ENCODE data around the gene PLCH1.
"Not testable (repeated sequence)": the region's sequence is repeated elsewhere in the genome, so short reads cannot be mapped to it uniquely, and the experiment has no call there.

PLCH1 gene

DNA sequence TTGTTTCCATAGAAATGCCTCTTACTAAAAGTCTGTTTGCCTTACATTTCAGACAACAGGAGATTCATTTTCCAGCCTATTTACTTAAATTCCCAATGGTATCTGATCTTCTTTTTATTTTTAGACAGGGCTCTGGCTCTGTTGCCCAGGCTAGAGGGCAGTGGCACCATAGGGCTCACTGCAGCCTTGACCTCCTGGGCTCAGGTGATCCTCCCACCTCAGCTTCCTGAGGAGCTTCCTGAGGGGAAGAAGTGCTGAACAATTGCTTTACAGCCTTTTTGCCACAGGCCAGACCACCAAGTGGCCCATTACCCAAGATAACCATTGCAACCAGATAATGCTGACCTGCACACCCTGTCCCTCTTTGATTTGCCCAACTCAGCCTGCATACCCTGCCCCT, 126.3 kb downstream of the PLCH1 start:
- H3K4me3 ChIP-seq (replicated peaks in 1 of 2; ENCODE audit: low read depth in 2 of 2, low read length in 2 of 2) = no peak overlapping the region
- TF ChIP-seq, protein P1, sequence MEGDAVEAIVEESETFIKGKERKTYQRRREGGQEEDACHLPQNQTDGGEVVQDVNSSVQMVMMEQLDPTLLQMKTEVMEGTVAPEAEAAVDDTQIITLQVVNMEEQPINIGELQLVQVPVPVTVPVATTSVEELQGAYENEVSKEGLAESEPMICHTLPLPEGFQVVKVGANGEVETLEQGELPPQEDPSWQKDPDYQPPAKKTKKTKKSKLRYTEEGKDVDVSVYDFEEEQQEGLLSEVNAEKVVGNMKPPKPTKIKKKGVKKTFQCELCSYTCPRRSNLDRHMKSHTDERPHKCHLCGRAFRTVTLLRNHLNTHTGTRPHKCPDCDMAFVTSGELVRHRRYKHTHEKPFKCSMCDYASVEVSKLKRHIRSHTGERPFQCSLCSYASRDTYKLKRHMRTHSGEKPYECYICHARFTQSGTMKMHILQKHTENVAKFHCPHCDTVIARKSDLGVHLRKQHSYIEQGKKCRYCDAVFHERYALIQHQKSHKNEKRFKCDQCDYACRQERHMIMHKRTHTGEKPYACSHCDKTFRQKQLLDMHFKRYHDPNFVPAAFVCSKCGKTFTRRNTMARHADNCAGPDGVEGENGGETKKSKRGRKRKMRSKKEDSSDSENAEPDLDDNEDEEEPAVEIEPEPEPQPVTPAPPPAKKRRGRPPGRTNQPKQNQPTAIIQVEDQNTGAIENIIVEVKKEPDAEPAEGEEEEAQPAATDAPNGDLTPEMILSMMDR (IDR thresholded peaks at IDR 0.05; ENCODE audit: low read depth, low read length) = no peak
- no peak for DNase-seq (ENCODE audit: low read depth in 2 of 2)

DNA sequence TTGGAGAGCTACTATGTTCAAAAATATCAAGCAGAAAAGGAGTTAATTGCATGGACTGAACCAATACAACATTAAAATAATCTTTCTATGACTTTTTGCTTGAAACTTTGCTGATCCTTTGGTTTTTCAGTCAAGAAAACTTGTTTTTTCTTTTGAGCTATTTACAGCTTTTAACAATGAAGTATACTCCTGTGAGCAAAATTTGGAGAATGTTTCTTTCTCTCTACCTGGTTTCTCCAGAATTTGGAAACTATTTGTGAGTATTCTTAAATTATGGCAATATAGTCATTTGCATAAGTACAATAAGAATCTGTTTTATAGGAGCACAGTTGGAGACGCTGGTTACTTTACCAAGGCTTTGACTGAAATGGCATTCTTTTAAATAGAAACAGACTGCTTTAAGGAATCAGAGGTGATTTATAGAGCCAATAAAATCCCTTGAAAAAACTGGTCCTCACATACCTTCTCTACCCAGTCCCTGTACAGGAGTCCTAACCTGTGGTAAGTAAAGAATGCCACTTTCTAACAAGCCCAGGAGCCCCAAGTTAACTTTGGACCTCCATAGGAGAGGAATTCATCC, 127.4 kb downstream of the PLCH1 start:
- TF ChIP-seq, protein P1 (IDR thresholded peaks at IDR 0.05; ENCODE audit: low read depth, low read length) = no peak
- DNase-seq (ENCODE audit: low read depth in 2 of 2) = no peak
- no peak overlapping the region for H3K4me3 ChIP-seq (replicated peaks in 1 of 2; ENCODE audit: low read depth in 2 of 2, low read length in 2 of 2)

DNA sequence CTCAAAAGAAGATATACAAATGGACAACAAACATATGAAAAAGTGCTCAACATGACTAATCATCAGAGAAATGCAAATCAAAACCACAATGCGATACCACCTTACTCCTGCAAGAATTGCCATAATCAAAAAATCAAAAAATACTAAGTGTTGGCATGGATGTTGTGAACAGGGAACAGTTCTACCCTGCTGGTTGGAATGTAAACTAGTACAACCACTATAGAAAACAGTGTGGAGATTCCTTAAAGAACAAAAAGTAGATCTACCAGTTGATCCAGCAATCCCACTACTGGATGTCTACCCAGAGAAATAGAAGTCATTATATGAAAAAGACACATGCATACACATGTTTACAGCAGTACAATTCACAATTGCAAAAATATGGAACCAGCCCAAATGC, 129.7 kb downstream of the PLCH1 start:
- H3K4me3 ChIP-seq (replicated peaks in 1 of 2; ENCODE audit: low read depth in 2 of 2, low read length in 2 of 2); DNase-seq (ENCODE audit: low read depth in 2 of 2): not testable (repeated sequence)

DNA sequence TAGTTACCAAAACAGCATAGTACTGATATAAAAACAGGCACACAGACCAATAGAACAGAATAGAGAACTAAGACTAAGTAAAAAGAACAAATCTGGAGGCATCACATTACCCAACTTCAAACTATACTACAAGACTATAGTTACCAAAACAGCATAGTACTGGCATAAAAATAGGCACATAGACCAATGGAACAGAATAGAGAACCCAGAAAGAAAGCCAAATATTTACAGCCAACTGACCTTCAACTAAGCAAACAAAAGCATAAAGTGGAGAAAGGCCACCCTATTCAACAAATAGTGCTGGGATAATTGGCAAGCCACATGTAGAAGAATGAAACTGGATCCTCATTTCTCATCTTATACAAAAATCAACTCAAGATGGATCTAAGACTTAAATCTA, 130.5 kb downstream of the PLCH1 start:
- DNase-seq (ENCODE audit: low read depth in 2 of 2); H3K4me3 ChIP-seq (replicated peaks in 1 of 2; ENCODE audit: low read depth in 2 of 2, low read length in 2 of 2): not testable (repeated sequence)

DNA sequence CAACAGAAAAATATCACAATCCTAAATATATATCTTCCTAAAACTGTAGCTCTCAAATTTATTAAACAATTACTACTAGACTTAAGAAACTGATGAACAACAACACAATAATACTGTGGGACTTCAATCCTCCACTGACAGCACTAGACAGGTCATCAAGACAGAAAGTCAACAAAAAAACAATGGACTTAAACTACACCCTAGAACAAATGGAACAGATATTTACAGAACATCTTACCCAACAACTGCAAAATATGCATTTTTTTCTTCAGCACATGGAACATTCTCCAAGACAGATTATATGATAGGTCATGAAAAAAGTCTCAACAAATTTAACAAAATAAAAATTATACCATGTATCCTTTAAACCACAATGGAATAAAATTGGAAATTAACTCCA, 133.4 kb downstream of the PLCH1 start:
- H3K4me3 ChIP-seq (replicated peaks in 1 of 2; ENCODE audit: low read depth in 2 of 2, low read length in 2 of 2) = no peak overlapping the region
- TF ChIP-seq, protein P1 (IDR thresholded peaks at IDR 0.05; ENCODE audit: low read depth, low read length) = no peak
- DNase-seq (ENCODE audit: low read depth in 2 of 2) = no peak

DNA sequence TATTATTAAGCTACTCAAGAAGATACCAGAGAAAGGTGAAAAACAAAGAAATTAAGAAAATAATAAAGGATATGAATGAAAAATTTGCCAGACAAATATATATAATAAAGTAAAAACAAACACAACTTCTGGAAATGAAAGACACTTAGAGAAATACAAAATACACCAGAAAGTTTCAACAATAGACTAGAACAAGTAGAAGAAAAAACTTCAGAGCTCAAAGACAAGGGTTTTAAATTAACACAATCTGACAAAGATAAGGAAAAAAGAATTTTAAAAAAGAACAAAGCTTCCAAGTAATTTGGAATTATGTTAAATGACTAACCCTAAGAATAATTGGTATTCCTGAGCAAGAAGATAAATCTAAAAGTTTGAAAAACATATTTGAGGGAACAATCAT, 135.3 kb downstream of the PLCH1 start:
- no peak overlapping the region for H3K4me3 ChIP-seq (replicated peaks in 1 of 2; ENCODE audit: low read depth in 2 of 2, low read length in 2 of 2)
- DNase-seq (ENCODE audit: low read depth in 2 of 2) = no peak
- TF ChIP-seq, protein P1 (IDR thresholded peaks at IDR 0.05; ENCODE audit: low read depth, low read length) = no peak

DNA sequence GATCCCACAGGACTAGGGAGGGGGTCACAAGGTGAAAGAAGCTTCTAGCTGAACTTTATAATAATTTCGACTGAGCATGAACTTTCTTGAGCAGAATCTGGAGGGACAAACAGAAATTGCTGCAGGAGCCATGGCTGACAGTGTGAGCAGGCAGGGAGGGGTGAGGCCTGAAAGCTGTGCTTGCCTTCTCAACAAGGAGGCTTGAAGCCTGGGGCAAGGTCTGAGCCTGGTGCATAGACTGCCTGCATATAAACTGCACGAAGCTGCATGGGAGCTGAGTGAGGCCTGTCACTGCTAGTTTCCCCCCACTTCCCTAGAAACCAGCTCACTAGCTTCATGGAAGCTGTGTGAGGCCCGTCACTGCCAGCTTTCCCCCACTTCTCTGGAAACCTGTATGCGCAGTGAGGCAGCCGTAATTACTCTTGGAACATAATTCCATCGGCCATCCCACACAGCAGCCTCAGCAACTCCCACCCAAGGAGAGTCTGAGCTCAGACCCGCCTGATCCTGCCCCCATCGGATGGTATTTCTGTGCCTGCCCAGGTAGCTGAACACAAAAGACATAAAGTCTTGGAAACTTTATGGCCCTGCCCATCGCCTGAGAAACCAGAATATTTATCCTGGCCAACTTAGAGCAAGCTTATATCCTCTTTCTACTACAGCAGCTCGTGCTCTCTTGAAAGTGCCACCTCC, 136.5 kb downstream of the PLCH1 start:
- TF ChIP-seq, protein P1 (IDR thresholded peaks at IDR 0.05; ENCODE audit: low read depth, low read length) = no peak
- DNase-seq (ENCODE audit: low read depth in 2 of 2) = no peak
- no peak overlapping the region for H3K4me3 ChIP-seq (replicated peaks in 1 of 2; ENCODE audit: low read depth in 2 of 2, low read length in 2 of 2)

DNA sequence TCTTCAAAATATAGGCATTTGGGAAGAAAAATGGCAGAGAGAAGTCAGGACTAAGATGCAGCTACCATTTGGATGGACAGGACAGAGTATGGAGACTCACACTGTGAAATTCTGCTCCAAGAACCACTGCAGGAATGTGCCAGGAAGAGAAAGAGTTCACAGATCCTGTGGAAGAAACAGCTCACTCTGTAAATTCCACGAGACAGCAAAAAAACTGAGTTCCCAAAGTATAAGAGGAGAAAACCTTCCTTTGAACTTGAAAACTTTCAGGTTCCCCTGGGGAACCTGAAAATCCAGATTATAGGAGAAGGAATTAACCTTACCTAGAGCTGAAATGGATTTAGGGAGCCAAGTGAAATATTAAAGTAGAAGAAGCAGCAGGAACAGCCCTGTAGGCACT, 137.1 kb downstream of the PLCH1 start:
- no peak overlapping the region for H3K4me3 ChIP-seq (replicated peaks in 1 of 2; ENCODE audit: low read depth in 2 of 2, low read length in 2 of 2)
- no peak for DNase-seq (ENCODE audit: low read depth in 2 of 2)
- TF ChIP-seq, protein P1 (IDR thresholded peaks at IDR 0.05; ENCODE audit: low read depth, low read length) = no peak
